Endodermal cell (in vitro differentiated cells): ENCODE measurements around the gene ZSWIM4. TPM values are rescaled to one million over a fixed set of nuclear protein-coding genes. Genes with fewer than 3 reads are reported as not detected.

Source experiments
- DNase-seq: peaks from one replicate; pipeline ENCODE4 v3.0.0-alpha.2; 2017
- H3K27ac ChIP-seq: 2 replicates; pipeline ENCODE4 v1.5.1; 2013; ENCODE audit warnings: mild to moderate bottlenecking, low read depth, low read length, moderate library complexity
- H3K27me3 ChIP-seq: 2 replicates; pipeline ENCODE4 v1.6.1; 2013; ENCODE audit warnings: mild to moderate bottlenecking, low read length, moderate library complexity; ENCODE audit not compliant: insufficient read depth, control insufficient read depth, poor library complexity, severe bottlenecking
- H3K36me3 ChIP-seq: 2 replicates; pipeline ENCODE4 v1.7.0; 2013; ENCODE audit warnings: mild to moderate bottlenecking, low read length, moderate library complexity; ENCODE audit not compliant: control insufficient read depth, insufficient read depth
- H3K4me1 ChIP-seq: one replicate; pipeline ENCODE4 v1.7.0; 2013; ENCODE audit warnings: low read length; ENCODE audit not compliant: control insufficient read depth, insufficient read depth
- H3K4me3 ChIP-seq: 2 replicates; pipeline ENCODE4 v1.5.1; 2013; ENCODE audit warnings: mild to moderate bottlenecking, low read length, moderate library complexity
- H3K9ac ChIP-seq: 2 replicates; pipeline ENCODE4 v1.6.1; 2013; ENCODE audit warnings: mild to moderate bottlenecking, low read length, moderate library complexity; ENCODE audit not compliant: poor library complexity, severe bottlenecking; ENCODE audit errors: extremely low read depth
- H3K9me3 ChIP-seq: 2 replicates; pipeline ENCODE4 v1.6.1; 2013; ENCODE audit warnings: mild to moderate bottlenecking, low read length, moderate library complexity; ENCODE audit not compliant: control insufficient read depth
- H3K27ac Mint-ChIP-seq: 2 replicates; pipeline ENCODE4 v1.8.0; 2020; ENCODE audit warnings: mixed read lengths
- H3K27me3 Mint-ChIP-seq: 2 replicates; pipeline ENCODE4 v1.8.0; 2021; ENCODE audit warnings: mild to moderate bottlenecking, mixed read lengths; ENCODE audit not compliant: insufficient read depth
- H3K36me3 Mint-ChIP-seq: 2 replicates; pipeline ENCODE4 v1.8.0; 2020; ENCODE audit warnings: low read depth, mixed read lengths
- H3K4me1 Mint-ChIP-seq: 2 replicates; pipeline ENCODE4 v1.8.0; 2020; ENCODE audit warnings: mixed read lengths
- H3K4me3 Mint-ChIP-seq: 2 replicates; pipeline ENCODE4 v1.8.0; 2020; ENCODE audit warnings: mild to moderate bottlenecking, moderate library complexity, mixed read lengths
- H3K9me3 Mint-ChIP-seq: 2 replicates; pipeline ENCODE4 v1.8.0; 2020; ENCODE audit warnings: mild to moderate bottlenecking, mixed read lengths
- CTCF ChIP-seq: fragments of 200-600 bp; sonication (generic); conservative IDR thresholded peaks from 2 replicates; pipeline ENCODE4 v1.5.0; 2021; ENCODE audit warnings: antibody characterized with exemption, mild to moderate bottlenecking
- WGBS, 2 experiments: methylation state at CpG; one replicate each; pipeline versions ENCODE4 v1.1.5 to v1.1.7; 2013; ENCODE audit warnings: missing lambda C conversion rate in 2 of 2, mixed read lengths in 1 of 2; ENCODE audit not compliant: insufficient coverage in 1 of 2, insufficient read length in 1 of 2; 5-methylcytosine and 5-hydroxymethylcytosine counted together
- total RNA-seq, 2 donors: library from RNA; stranded (reverse); fragmentation: NEBNext Ultra II Directional in 1 of 2; extraction: Animal tissue kit (Norgen Biotek cat#: 25700) in 1 of 2; gene quantifications; 2 replicates in 1 of 2; 3 replicates in 1 of 2; pipeline ENCODE4 v1.2.1, GENCODE V29; 2021

Gene ZSWIM4
- total RNA-seq, 2 donors from 2014 or later: 30.0 to 41.9 TPM

- H3K4me3 ChIP-seq: no peak overlapping the region
- no peak overlapping the region for H3K9ac ChIP-seq
- no peak overlapping the region for H3K4me3 Mint-ChIP-seq
- H3K27me3 Mint-ChIP-seq: no peaks in the 10 kb centered on the region
- 96% methylated on average over 20 to 42 of the region's 42 CpGs for WGBS, 2 experiments
- H3K36me3 ChIP-seq: peaks cover 45% of the 10 kb centered on the region
- no peaks in the 10 kb centered on the region for H3K27me3 ChIP-seq
- no peak for DNase-seq
- H3K9me3 Mint-ChIP-seq: peaks cover 1% of the 10 kb centered on the region
- H3K4me1 Mint-ChIP-seq: peaks cover 5% of the 10 kb centered on the region
- no peak overlapping the region for H3K27ac Mint-ChIP-seq
- no peak overlapping the region for H3K27ac ChIP-seq
- no peaks in the 10 kb centered on the region for H3K4me1 ChIP-seq
- peaks cover 47% of the 10 kb centered on the region for H3K36me3 Mint-ChIP-seq
- TF ChIP-seq CTCF: no peak
- no peaks in the 10 kb centered on the region for H3K9me3 ChIP-seq
Measured at GRCh38 chr19:13762635-13763235, 32.5 kb upstream of the ZSWIM4 start.

- no peak for DNase-seq
- peak overlapping the region; percentile 62 for H3K4me3 Mint-ChIP-seq
- no peak for TF ChIP-seq CTCF
- peaks cover 40% of the 10 kb centered on the region for H3K36me3 ChIP-seq
- H3K27ac Mint-ChIP-seq: no peak overlapping the region
- no peaks in the 10 kb centered on the region for H3K9me3 ChIP-seq
- H3K4me3 ChIP-seq: no peak overlapping the region
- H3K4me1 ChIP-seq: no peaks in the 10 kb centered on the region
- WGBS, 2 experiments: 90 to 93% methylated on average over 2 to 3 of the region's 3 CpGs
- H3K27me3 ChIP-seq: no peaks in the 10 kb centered on the region
- H3K36me3 Mint-ChIP-seq: peaks cover 44% of the 10 kb centered on the region
- peaks cover 1% of the 10 kb centered on the region for H3K9me3 Mint-ChIP-seq
- H3K9ac ChIP-seq: no peak overlapping the region
- H3K4me1 Mint-ChIP-seq: peaks cover 5% of the 10 kb centered on the region
- H3K27me3 Mint-ChIP-seq: no peaks in the 10 kb centered on the region
- no peak overlapping the region for H3K27ac ChIP-seq
Measured at GRCh38 chr19:13763265-13763664, 32.0 kb upstream of the ZSWIM4 start.

DNA sequence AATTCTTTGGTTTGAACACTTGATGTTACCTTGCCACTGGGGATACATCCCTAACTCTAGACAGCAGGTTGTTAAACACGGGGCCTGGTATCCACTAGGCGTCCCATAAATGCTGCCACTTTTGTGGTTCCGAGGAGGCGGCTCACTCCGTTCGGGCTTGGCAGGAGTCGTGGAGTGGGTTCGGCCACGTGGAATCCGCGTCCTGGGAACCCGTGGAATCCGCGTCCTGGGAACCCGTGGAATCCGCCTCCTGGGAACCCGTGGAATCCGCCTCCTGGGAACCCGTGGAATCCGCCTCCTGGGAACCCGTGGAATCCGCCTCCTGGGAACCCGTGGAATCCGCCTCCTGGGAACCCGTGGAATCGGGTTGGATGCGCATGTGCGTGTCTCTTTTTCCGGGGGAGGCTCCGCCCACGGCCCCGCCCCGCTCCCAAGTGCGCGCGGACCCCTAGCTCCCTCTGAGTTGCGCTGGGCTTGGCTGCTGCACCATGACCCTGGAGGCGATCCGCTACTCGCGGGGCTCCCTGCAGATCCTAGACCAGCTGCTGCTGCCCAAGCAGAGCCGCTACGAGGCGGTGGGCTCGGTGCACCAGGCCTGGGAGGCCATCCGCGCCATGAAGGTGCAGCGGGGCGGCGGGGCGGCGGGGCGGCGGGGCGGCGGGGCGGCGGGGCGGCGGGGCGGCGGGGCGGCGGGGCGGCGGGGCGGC lies 31.0 kb upstream of the ZSWIM4 start, which contains the start of gene MRI1:
Gene MRI1 (plus strand): TSS at position 422 of the 707 bp plus-strand sequence. CDS start 67 bp downstream, at position 489.
- H3K4me1 ChIP-seq: no peaks in the 10 kb centered on the region
- peak; percentile 83 for DNase-seq
- no peaks in the 10 kb centered on the region for H3K9me3 ChIP-seq
- peaks cover 1% of the 10 kb centered on the region for H3K9me3 Mint-ChIP-seq
- no peaks in the 10 kb centered on the region for H3K27me3 Mint-ChIP-seq
- no peak for TF ChIP-seq CTCF
- peaks cover 5% of the 10 kb centered on the region for H3K4me1 Mint-ChIP-seq
- H3K36me3 Mint-ChIP-seq: peaks cover 36% of the 10 kb centered on the region
- peak within 1 kb of the TSS; percentile 57 for H3K9ac ChIP-seq
- no peaks in the 10 kb centered on the region for H3K27me3 ChIP-seq
- 23 to 52% methylated on average over 19 to 65 of the region's 67 CpGs for WGBS, 2 experiments
- peak within 1 kb of the TSS; percentile 55 for H3K27ac Mint-ChIP-seq
- H3K4me3 Mint-ChIP-seq: peak within 1 kb of the TSS; percentile 62
- H3K36me3 ChIP-seq: peaks cover 35% of the 10 kb centered on the region
- H3K4me3 ChIP-seq: peak within 1 kb of the TSS; percentile 78
- no peak within 1 kb of the TSS for H3K27ac ChIP-seq
